ES-I3 (cell line): ENCODE results near the gene ADCY5.

Experiments
- H3K36me3 ChIP-seq: 2 replicates; pipeline ENCODE4 v1.6.1; 2013; ENCODE audit warnings: mild to moderate bottlenecking, low read length, control low read depth, moderate library complexity; ENCODE audit not compliant: insufficient read depth
- H3K4me1 ChIP-seq: 2 replicates; pipeline ENCODE4 v1.6.1; 2013; ENCODE audit warnings: mild to moderate bottlenecking, control low read depth, low read length; ENCODE audit not compliant: insufficient read depth
- H3K9ac ChIP-seq: 2 replicates; pipeline ENCODE4 v1.6.1; 2013; ENCODE audit warnings: low read depth, mild to moderate bottlenecking, low read length, moderate library complexity
- H3K9me3 ChIP-seq: 2 replicates; pipeline ENCODE4 v1.6.1; 2013; ENCODE audit warnings: mild to moderate bottlenecking, low read length, moderate library complexity; ENCODE audit not compliant: control insufficient read depth, insufficient read depth

The ADCY5 gene

DNA sequence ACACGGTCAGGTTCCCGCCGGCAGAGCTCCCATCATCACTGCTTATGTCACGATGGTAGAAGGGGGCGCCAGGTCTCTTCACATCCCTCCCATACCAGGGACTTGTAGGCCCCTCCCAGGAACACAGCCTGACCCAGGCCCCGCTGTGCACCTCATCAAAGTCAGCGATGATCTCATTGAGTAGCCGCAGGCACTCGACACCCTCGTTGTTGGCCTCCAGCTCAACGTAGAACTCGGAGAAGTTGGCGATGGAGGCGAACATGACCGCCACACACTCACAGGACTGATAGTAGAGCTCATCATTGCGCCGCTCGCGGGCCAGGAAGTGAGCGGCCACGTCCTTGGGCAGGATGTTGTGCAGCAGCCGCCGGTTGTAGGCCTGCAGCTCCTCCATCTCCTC, 157.9 kb downstream of the ADCY5 start:
- Histone ChIP-seq H3K36me3 (no peaks in the 10 kb centered on the region), H3K9ac (no peak overlapping the region), H3K9me3 (no peaks in the 10 kb centered on the region), H3K4me1 (no peaks in the 10 kb centered on the region)

DNA sequence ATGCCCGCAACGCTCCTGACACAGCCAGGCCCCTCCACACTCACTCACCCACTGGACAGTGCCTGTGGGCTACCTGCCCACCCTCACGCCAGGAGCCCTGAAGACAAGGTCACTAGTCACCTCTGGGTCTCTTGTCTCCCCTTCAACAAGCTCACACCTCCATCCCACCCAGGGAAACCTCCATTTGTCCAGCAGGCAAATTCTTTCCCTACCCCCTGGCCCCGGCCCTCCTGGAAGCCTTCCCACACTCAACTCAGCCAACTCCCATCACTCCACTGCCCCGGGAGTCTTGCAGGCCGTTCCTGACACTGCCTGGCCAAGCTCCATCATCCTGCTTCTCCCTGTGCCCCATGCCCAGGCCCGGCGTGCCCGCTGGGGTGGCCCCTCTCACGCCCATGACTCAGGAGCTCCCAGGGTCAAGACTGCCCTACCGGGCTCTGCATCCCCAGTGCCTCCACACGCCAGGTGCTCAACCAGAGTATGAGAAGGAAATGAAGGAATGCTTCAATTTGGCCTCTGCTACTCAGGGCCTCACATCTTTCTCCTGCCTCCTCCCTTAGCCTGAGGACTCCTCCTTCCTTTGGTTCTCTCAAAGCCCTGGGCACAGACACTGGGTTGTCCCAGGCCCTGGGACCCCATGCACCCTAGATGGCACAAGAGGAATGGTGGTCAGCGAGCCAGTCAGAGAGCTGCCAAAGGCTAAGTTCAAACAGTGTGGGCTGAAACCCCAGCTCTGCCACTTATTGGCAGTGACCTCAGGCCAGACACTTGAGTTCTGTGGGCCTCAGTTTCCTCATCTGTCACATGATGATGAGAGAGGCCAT, 158.6 kb downstream of the ADCY5 start:
- no peak overlapping the region for H3K9ac ChIP-seq
- H3K4me1 ChIP-seq = no peaks in the 10 kb centered on the region

GRCh38 chr3:123289391-123290106, 159.3 kb downstream of the ADCY5 start:
- Histone ChIP-seq H3K9ac (no peak overlapping the region), H3K9me3 (no peaks in the 10 kb centered on the region), H3K36me3 (no peaks in the 10 kb centered on the region), H3K4me1 (no peaks in the 10 kb centered on the region)

More for the DNA sequence above, 158.6 kb downstream of the ADCY5 start:
- Histone ChIP-seq H3K36me3 (no peaks in the 10 kb centered on the region), H3K9me3 (no peaks in the 10 kb centered on the region)

GRCh38 chr3:123287962-123288302, 161.0 kb downstream of the ADCY5 start:
- no peaks in the 10 kb centered on the region for H3K4me1 ChIP-seq
- H3K9me3 ChIP-seq = no peaks in the 10 kb centered on the region
- H3K9ac ChIP-seq = no peak overlapping the region
- no peaks in the 10 kb centered on the region for H3K36me3 ChIP-seq

GRCh38 chr3:123287051-123287961, 161.6 kb downstream of the ADCY5 start:
- no peaks in the 10 kb centered on the region for H3K36me3 ChIP-seq
- H3K9me3 ChIP-seq = no peaks in the 10 kb centered on the region
- H3K9ac ChIP-seq = no peak overlapping the region
- H3K4me1 ChIP-seq = no peaks in the 10 kb centered on the region

GRCh38 chr3:123286308-123287023, 162.4 kb downstream of the ADCY5 start:
- no peak overlapping the region for H3K9ac ChIP-seq
- no peaks in the 10 kb centered on the region for H3K36me3 ChIP-seq
- H3K9me3 ChIP-seq = no peaks in the 10 kb centered on the region
- H3K4me1 ChIP-seq = no peaks in the 10 kb centered on the region

- H3K36me3 ChIP-seq = no peaks in the 10 kb centered on the region
- H3K9me3 ChIP-seq = no peaks in the 10 kb centered on the region
- H3K9ac ChIP-seq = no peak overlapping the region
- no peaks in the 10 kb centered on the region for H3K4me1 ChIP-seq
Observed at GRCh38 chr3:123285931-123286307, 163.0 kb downstream of the ADCY5 start.

- no peaks in the 10 kb centered on the region for H3K36me3 ChIP-seq
- H3K9me3 ChIP-seq = no peaks in the 10 kb centered on the region
- no peaks in the 10 kb centered on the region for H3K4me1 ChIP-seq
- no peak overlapping the region for H3K9ac ChIP-seq
Observed at GRCh38 chr3:123285479-123285878, 163.4 kb downstream of the ADCY5 start.

- no peak overlapping the region for H3K9ac ChIP-seq
- no peaks in the 10 kb centered on the region for H3K9me3 ChIP-seq
- no peaks in the 10 kb centered on the region for H3K4me1 ChIP-seq
- H3K36me3 ChIP-seq = no peaks in the 10 kb centered on the region
Observed at GRCh38 chr3:123285066-123285465, 163.8 kb downstream of the ADCY5 start.

- Histone ChIP-seq H3K9ac (no peak overlapping the region), H3K36me3 (no peaks in the 10 kb centered on the region), H3K9me3 (no peaks in the 10 kb centered on the region), H3K4me1 (no peaks in the 10 kb centered on the region)
Observed at GRCh38 chr3:123284399-123285010, 164.4 kb downstream of the ADCY5 start.

DNA sequence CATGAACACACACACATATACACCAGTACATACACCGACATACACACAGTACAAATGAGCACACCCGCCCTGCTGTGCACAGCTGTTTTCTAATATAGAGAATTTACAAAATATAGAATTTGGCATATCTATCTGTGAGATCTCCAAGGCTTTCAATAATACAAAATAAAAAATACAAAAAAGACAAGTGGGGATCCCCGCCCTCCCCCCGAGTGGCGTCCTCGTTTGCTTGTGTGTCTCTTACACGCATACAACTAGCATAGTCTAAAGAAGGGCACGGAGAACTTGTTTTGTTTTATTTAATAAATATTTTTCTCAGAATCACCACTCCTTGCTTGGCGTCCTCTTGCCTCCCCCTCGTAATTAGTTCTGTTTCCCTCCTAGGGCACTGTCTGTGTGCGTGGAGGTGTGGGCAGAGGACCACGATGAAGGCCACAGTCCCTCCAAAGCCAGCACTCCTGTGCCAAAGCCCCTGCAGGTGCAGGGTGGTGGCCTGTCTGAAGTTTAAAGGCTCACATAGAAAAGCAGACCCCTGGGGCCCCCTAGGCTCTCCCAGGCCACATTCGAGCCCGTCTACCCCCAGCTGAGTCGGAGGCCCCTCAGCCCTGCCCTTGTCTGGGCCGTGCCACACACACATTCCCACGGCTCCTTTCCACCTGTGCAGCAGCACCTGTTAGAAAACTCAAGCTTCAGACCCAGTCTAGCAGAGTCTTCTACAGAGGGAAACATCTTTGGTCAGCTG, 165.1 kb downstream of the ADCY5 start:
- H3K4me1 ChIP-seq = peaks cover 2% of the 10 kb centered on the region; the same call in 1 of the 2 replicates
- no peak overlapping the region for H3K9ac ChIP-seq
- H3K9me3 ChIP-seq = no peaks in the 10 kb centered on the region
- H3K36me3 ChIP-seq = no peaks in the 10 kb centered on the region

DNA sequence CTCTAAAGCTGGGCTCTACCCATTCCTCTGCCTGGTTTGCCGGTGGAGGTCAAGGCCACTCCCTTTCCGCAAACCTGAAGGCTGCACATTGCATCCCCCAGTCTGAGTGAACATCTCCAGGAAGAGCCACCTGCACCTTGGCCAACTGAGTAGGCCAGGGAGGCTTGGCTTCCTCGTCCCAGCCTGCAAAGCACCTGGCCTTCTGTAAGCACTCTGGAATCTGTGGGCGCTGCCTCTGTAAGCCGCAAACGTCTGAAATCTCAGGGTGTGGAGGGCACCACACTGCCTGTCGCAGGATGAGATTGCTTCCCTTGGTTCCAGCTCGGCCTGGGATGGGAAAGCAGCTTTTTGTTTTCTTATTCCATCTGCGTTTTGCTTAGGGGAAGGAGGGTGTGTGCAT, 165.8 kb downstream of the ADCY5 start:
- peaks cover 10% of the 10 kb centered on the region; the same call in 1 of the 2 replicates for H3K4me1 ChIP-seq
- H3K9ac ChIP-seq = no peak overlapping the region
- no peaks in the 10 kb centered on the region for H3K9me3 ChIP-seq
- no peaks in the 10 kb centered on the region for H3K36me3 ChIP-seq

DNA sequence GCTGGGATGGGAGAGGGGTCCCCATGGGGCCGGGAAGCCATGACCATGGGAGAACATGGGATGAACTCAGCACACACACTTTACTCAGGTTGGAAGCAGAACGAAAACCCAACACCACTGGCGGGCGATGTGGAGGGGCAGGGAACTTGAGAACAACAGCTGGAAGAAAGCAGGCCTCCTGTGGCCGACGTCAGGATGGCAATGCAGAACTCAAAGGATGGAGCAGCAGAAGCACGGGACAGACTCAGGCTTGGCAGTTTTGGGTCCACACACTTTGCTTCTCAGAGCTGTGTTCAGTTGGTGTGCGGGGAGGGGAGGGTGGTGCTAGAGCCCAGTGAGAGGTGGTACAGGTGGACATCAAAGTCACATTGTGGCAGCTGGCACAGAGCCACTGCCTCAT, 166.4 kb downstream of the ADCY5 start:
- H3K9ac ChIP-seq = no peak overlapping the region
- no peaks in the 10 kb centered on the region for H3K9me3 ChIP-seq
- peaks cover 13% of the 10 kb centered on the region; the same call in 1 of the 2 replicates for H3K4me1 ChIP-seq
- H3K36me3 ChIP-seq = no peaks in the 10 kb centered on the region
